DOHH2 (cell line): ENCODE data around the gene ZBTB44.
"Not testable (repeated sequence)": the region's sequence is repeated elsewhere in the genome, so short reads cannot be mapped to it uniquely, and the experiment has no call there.

Experiments used
- H3F3A ChIP-seq: fragments of 200-600 bp; sonication (generic), shearing (Covaris generic); 2 replicates; pipeline ENCODE4 v1.6.0; 2016; ENCODE audit warnings: antibody characterized with exemption, mild to moderate bottlenecking; ENCODE audit not compliant: control insufficient read depth, insufficient read depth
- H3K27ac ChIP-seq: fragments of 200-600 bp; sonication (generic); 2 replicates; pipeline ENCODE4 v1.5.1; 2014; ENCODE audit warnings: low read depth, mild to moderate bottlenecking, low read length, moderate library complexity
- H3K27me3 ChIP-seq: fragments of 200-600 bp; sonication (generic); 2 replicates; pipeline ENCODE4 v1.6.1; 2014; ENCODE audit warnings: mild to moderate bottlenecking, low read length, mixed read lengths; ENCODE audit not compliant: control insufficient read depth
- H3K36me3 ChIP-seq: fragments of 200-600 bp; sonication (generic); 2 replicates; pipeline ENCODE4 v1.6.1; 2014; ENCODE audit warnings: mild to moderate bottlenecking, low read length, moderate library complexity, mixed read lengths; ENCODE audit not compliant: control insufficient read depth
- H3K4me1 ChIP-seq: fragments of 200-600 bp; sonication (generic); 2 replicates; pipeline ENCODE4 v1.6.1; 2014; ENCODE audit warnings: mild to moderate bottlenecking, low read length, mixed read lengths; ENCODE audit not compliant: control insufficient read depth
- H3K4me2 ChIP-seq: fragments of 200-600 bp; sonication (generic); 2 replicates; pipeline ENCODE4 v1.6.0; 2014; ENCODE audit warnings: mild to moderate bottlenecking, low read length, moderate library complexity
- H3K4me3 ChIP-seq: fragments of 200-600 bp; sonication (generic); 2 replicates; pipeline ENCODE4 v1.5.1; 2014; ENCODE audit warnings: mild to moderate bottlenecking, low read length, mixed read lengths
- H3K79me2 ChIP-seq: fragments of 200-600 bp; sonication (generic); 2 replicates; pipeline ENCODE4 v1.6.1; 2014; ENCODE audit warnings: mild to moderate bottlenecking, low read length, mixed read lengths; ENCODE audit not compliant: control insufficient read depth
- H3K9me2 ChIP-seq: fragments of 200-600 bp; sonication (generic); replicated peaks from 2 replicates; pipeline ENCODE4 v1.6.1; 2014; ENCODE audit warnings: mild to moderate bottlenecking, low read length, mixed read lengths; ENCODE audit not compliant: control insufficient read depth
- H3K9me3 ChIP-seq: fragments of 200-600 bp; sonication (generic); 2 replicates; pipeline ENCODE4 v1.6.1; 2014; ENCODE audit warnings: antibody characterized with exemption, low read length, mixed read lengths; ENCODE audit not compliant: control insufficient read depth, insufficient read depth
- H4K20me1 ChIP-seq: fragments of 200-600 bp; sonication (generic); 2 replicates; pipeline ENCODE4 v1.6.0; 2014; ENCODE audit warnings: low read depth, mild to moderate bottlenecking, antibody characterized with exemption, low read length, moderate library complexity; ENCODE audit not compliant: control insufficient read depth, insufficient read depth
- EZH2phosphoT487 ChIP-seq: fragments of 200-600 bp; sonication (generic); IDR thresholded peaks from 2 replicates; pipeline ENCODE4 v1.6.1; 2017; ENCODE audit warnings: borderline replicate concordance, mild to moderate bottlenecking, antibody characterized with exemption, low read length, moderate library complexity, mixed read lengths
- TF ChIP-seq, protein P1 (sequence below): fragments of 200-600 bp; sonication (generic); IDR thresholded peaks from one replicate; pipeline ENCODE4 v1.5.1; 2014; ENCODE audit warnings: antibody characterized with exemption, mild to moderate bottlenecking, low read depth, low read length; ENCODE audit not compliant: poor library complexity, severe bottlenecking

The ZBTB44 gene

DNA sequence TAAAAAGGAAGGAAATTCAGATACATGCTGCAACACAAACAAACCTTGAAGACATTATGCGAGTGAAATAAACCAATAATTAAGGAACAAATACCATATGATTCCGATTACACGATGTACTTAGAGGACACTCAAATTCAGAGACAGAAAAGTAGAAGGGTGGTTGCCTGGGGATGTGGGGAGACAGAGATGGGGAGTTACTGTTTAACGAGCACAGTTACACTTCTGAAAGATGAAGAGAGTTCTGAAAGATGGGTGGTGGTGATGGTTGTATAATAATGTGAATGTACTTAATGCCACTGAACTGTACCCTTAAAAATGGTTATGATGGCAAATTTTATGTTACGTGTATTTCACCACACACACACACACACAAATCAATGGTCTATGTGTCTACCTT is 14.7 kb downstream of the ZBTB44 start:
- Histone ChIP-seq H3K4me1 (peaks cover 31% of the 10 kb centered on the region), H3K9me2 (no peaks in the 10 kb centered on the region), H3K36me3 (peaks cover 20% of the 10 kb centered on the region), H3K27ac (no peak overlapping the region), H3K27me3 (no peaks in the 10 kb centered on the region), H3F3A (no peaks in the 10 kb centered on the region; the same call in 1 of the 2 replicates), H3K9me3 (no peaks in the 10 kb centered on the region), H3K4me3 (no peak overlapping the region), H4K20me1 (peaks cover 5% of the 10 kb centered on the region; the same call in 1 of the 2 replicates), H3K79me2 (peaks cover 99% of the 10 kb centered on the region), H3K4me2 (no peak overlapping the region)
- TF ChIP-seq, protein P1, sequence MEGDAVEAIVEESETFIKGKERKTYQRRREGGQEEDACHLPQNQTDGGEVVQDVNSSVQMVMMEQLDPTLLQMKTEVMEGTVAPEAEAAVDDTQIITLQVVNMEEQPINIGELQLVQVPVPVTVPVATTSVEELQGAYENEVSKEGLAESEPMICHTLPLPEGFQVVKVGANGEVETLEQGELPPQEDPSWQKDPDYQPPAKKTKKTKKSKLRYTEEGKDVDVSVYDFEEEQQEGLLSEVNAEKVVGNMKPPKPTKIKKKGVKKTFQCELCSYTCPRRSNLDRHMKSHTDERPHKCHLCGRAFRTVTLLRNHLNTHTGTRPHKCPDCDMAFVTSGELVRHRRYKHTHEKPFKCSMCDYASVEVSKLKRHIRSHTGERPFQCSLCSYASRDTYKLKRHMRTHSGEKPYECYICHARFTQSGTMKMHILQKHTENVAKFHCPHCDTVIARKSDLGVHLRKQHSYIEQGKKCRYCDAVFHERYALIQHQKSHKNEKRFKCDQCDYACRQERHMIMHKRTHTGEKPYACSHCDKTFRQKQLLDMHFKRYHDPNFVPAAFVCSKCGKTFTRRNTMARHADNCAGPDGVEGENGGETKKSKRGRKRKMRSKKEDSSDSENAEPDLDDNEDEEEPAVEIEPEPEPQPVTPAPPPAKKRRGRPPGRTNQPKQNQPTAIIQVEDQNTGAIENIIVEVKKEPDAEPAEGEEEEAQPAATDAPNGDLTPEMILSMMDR, result no peak
- no peak for TF ChIP-seq EZH2phosphoT487

DNA sequence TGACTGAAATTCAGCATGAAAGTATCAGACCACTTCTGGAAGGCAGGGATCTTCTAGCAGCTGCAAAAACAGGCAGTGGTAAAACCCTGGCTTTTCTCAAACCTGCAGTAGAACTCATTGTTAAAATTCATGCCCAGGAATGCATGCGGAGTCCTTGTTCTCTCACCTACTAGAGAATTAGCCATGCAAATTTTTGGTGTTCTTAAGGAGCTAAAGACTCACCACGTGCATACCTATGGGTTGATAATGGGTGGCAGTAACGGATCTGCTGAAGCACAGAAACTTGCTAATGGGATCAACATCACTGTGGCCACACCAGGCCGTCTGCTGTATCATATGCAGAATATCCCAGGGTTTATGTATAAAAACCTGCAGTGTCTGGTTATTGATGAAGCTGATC is 19.1 kb downstream of the ZBTB44 start:
- Histone ChIP-seq H3K27ac (no peak overlapping the region), H3K36me3 (peaks cover 25% of the 10 kb centered on the region), H3F3A (peaks cover 3% of the 10 kb centered on the region; the same call in 1 of the 2 replicates), H3K79me2 (peaks cover 92% of the 10 kb centered on the region), H3K4me2 (no peak overlapping the region), H3K9me2 (no peaks in the 10 kb centered on the region), H3K4me1 (peaks cover 6% of the 10 kb centered on the region), H3K9me3 (no peaks in the 10 kb centered on the region), H4K20me1 (peaks cover 12% of the 10 kb centered on the region; the same call in 1 of the 2 replicates), H3K27me3 (no peaks in the 10 kb centered on the region), H3K4me3 (no peak overlapping the region)
- TF ChIP-seq, protein P1, result no peak
- TF ChIP-seq EZH2phosphoT487, result no peak

GRCh38 chr11:130282111-130282510 is 32.6 kb downstream of the ZBTB44 start:
- TF ChIP-seq EZH2phosphoT487, result no peak
- TF ChIP-seq, protein P1, result no peak
- no peak overlapping the region for H3K4me3 ChIP-seq
- peaks cover 88% of the 10 kb centered on the region for H3K79me2 ChIP-seq
- H3K36me3 ChIP-seq, result peaks cover 11% of the 10 kb centered on the region
- H3K9me2 ChIP-seq, result no peaks in the 10 kb centered on the region
- no peaks in the 10 kb centered on the region for H3K27me3 ChIP-seq
- no peaks in the 10 kb centered on the region for H3K9me3 ChIP-seq
- peaks cover 2% of the 10 kb centered on the region; the same call in 1 of the 2 replicates for H4K20me1 ChIP-seq
- H3K27ac ChIP-seq, result no peak overlapping the region
- no peak overlapping the region for H3K4me2 ChIP-seq
- H3K4me1 ChIP-seq, result no peaks in the 10 kb centered on the region
- no peaks in the 10 kb centered on the region for H3F3A ChIP-seq

DNA sequence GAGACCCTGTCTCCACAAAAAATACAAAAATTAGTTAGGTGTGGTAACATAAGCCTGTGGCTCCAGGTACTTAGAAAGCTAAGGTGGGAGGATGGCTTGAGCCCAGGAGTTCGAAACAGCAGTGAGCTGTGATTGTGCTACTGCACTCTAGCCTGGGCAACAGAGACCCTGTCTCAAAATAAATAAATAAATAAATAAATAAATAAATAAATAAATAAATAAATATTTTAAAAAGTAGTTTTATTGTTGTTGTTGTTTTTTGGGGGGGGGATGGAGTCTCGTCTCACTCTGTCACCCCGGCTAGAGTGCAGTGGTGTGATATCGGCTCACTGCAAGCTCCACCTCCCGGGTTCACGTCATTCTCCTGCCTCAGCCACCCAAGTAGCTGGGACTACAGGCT is 33.4 kb downstream of the ZBTB44 start:
- H4K20me1 ChIP-seq, H3K4me2 ChIP-seq, H3K4me1 ChIP-seq, H3K36me3 ChIP-seq, H3K4me3 ChIP-seq, H3K9me2 ChIP-seq, H3F3A ChIP-seq, H3K27ac ChIP-seq, H3K9me3 ChIP-seq, H3K27me3 ChIP-seq: not testable (repeated sequence)
- H3K79me2 ChIP-seq, result peaks cover 86% of the 10 kb centered on the region
